ENCODE results near the gene CABP2.
A peak's percentile ranks its signal among the peaks of the same experiment; 100 is the strongest.

The CABP2 gene

GRCh38 chr11:67507242-67507863 lies 15.9 kb downstream of the CABP2 start:
- DNase-seq = no peak

- DNase-seq = no peak
These were observed 16.7 kb downstream of the CABP2 start for GRCh38 chr11:67506426-67507051.

- peak; percentile 8 for DNase-seq
These were observed 17.4 kb downstream of the CABP2 start for GRCh38 chr11:67505605-67506396.

GRCh38 chr11:67504950-67505581 lies 18.2 kb downstream of the CABP2 start, which contains the start of gene PITPNM1:
TSS of gene PITPNM1 (minus strand) at chr11:67505363. CDS start at chr11:67504180, 1,183 bp downstream.
- DNase-seq = no peak

- DNase-seq = no peak
These were observed 19.0 kb downstream of the CABP2 start for GRCh38 chr11:67504005-67504949.

GRCh38 chr11:67503119-67504004 lies 19.9 kb downstream of the CABP2 start:
- DNase-seq = no peak

GRCh38 chr11:67502328-67502979 lies 20.8 kb downstream of the CABP2 start:
- DNase-seq = no peak

GRCh38 chr11:67501854-67502253 lies 21.4 kb downstream of the CABP2 start:
- DNase-seq = no peak

GRCh38 chr11:67500831-67501715 lies 22.2 kb downstream of the CABP2 start:
- DNase-seq = no peak

GRCh38 chr11:67500484-67500821 lies 22.8 kb downstream of the CABP2 start:
- no peak for DNase-seq

- DNase-seq = no peak
These were observed 23.3 kb downstream of the CABP2 start for GRCh38 chr11:67499808-67500483.

- DNase-seq = no peak
These were observed 24.7 kb downstream of the CABP2 start for GRCh38 chr11:67498544-67498972.

GRCh38 chr11:67497656-67498291 lies 25.5 kb downstream of the CABP2 start:
- DNase-seq = no peak

GRCh38 chr11:67496113-67496512 lies 27.1 kb downstream of the CABP2 start:
- DNase-seq = no peak

- DNase-seq = no peak
These were observed 27.8 kb downstream of the CABP2 start for GRCh38 chr11:67495234-67496005.

- no peak for DNase-seq
These were observed 28.6 kb downstream of the CABP2 start for GRCh38 chr11:67494371-67495233.

All from NCI-H1436 treated with DMSO at 0.1 percent for 48 hours (cell line).